Measurements from ENCODE around the gene LRRN2.
"Not testable (repeated sequence)": the region's sequence is repeated elsewhere in the genome, so short reads cannot be mapped to it uniquely, and the experiment has no call there.

Gene LRRN2

DNA sequence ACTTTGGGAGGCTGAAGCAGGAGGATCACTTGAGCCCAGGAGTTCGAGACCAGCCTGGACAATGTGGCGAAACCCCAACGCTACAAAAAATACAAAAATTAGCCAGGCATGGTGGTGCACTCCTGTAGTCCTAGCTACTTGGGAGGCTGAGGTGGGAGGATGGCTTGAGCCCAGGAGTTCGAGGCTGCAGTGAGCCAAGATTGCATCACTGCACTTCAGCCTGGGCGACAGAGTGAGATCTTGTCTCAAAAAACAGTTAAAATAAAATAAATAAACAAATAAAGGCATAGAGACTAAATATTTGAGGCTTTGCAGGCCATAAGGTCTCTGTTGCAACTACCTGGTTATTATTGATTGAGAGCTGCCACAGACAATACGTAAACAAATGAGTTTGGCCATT, 41.9 kb upstream of the LRRN2 start:
- H3K27ac ChIP-seq (ENCODE audit: low read depth, low read length); H3K9me3 ChIP-seq (ENCODE audit: control insufficient read depth, insufficient read depth, low read depth, low read length); H3K9ac ChIP-seq (ENCODE audit: low read length); H3K27me3 ChIP-seq (ENCODE audit: control insufficient read depth, insufficient read depth, low read length); H3K36me3 ChIP-seq (ENCODE audit: control insufficient read depth, insufficient read depth, low read length); H3K4me3 ChIP-seq (ENCODE audit: low read depth, low read length): not testable (repeated sequence)
- H3K4me1 ChIP-seq (ENCODE audit: control insufficient read depth, insufficient read depth, low read length), result peaks cover 21% of the 10 kb centered on the region

DNA sequence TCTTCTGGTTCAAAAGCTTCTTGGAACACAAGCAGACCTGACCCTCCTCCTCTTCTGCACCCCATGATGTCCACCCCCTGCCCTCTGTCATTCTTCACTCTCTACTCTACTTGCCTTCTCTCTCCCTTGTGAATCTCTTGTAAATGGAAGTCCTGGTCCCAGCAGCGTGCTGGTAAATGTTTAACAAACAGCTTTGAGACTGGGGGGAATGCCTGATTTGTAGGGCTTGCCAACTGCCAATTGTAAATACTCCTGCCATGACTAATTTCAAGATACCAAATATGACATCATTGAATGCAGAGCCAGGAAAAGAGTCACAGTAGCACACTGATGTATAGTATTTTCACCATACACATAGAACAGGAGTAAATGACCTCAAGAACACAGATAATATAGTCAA, 40.9 kb upstream of the LRRN2 start:
- no peak overlapping the region for H3K9ac ChIP-seq (ENCODE audit: low read length)
- no peaks in the 10 kb centered on the region for H3K36me3 ChIP-seq (ENCODE audit: control insufficient read depth, insufficient read depth, low read length)
- no peaks in the 10 kb centered on the region for H3K9me3 ChIP-seq (ENCODE audit: control insufficient read depth, insufficient read depth, low read depth, low read length)
- no peak overlapping the region for H3K4me3 ChIP-seq (ENCODE audit: low read depth, low read length)
- H3K27ac ChIP-seq (ENCODE audit: low read depth, low read length), result no peak overlapping the region
- peaks cover 8% of the 10 kb centered on the region; the same call in 1 of the 2 replicates for H3K27me3 ChIP-seq (ENCODE audit: control insufficient read depth, insufficient read depth, low read length)
- peaks cover 20% of the 10 kb centered on the region for H3K4me1 ChIP-seq (ENCODE audit: control insufficient read depth, insufficient read depth, low read length)

DNA sequence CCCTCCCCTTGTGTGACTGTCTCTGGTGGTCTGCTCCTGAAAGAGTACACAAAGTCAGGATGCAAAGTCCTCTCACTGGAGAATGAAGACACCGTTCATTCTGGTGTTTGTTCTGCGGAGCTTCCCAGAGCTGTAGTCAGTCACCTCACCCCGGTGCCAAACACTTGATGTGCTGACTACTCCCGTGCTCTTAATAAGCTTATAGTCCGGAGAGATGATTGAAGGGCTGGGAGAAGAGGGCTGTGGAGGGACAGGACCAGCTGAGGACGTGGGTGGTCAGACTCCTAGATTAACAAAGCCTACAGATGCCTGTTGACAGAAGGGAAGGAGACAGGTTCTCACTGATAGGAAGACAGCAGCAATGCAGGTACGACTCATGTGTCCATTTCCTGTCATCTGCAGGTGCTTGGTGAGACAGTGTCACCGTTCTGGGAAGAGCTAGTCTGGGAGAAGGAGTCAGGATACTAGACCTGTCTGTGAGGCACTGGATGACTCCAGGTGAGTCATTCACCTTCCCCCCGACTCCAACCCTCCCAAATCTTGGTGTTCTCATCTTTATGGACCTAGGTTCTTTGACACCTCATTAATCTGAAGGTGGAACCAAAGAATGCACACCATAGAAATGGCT, 40.4 kb upstream of the LRRN2 start:
- H3K9me3 ChIP-seq (ENCODE audit: control insufficient read depth, insufficient read depth, low read depth, low read length), result no peaks in the 10 kb centered on the region
- peaks cover 19% of the 10 kb centered on the region for H3K4me1 ChIP-seq (ENCODE audit: control insufficient read depth, insufficient read depth, low read length)
- no peak overlapping the region for H3K4me3 ChIP-seq (ENCODE audit: low read depth, low read length)

DNA sequence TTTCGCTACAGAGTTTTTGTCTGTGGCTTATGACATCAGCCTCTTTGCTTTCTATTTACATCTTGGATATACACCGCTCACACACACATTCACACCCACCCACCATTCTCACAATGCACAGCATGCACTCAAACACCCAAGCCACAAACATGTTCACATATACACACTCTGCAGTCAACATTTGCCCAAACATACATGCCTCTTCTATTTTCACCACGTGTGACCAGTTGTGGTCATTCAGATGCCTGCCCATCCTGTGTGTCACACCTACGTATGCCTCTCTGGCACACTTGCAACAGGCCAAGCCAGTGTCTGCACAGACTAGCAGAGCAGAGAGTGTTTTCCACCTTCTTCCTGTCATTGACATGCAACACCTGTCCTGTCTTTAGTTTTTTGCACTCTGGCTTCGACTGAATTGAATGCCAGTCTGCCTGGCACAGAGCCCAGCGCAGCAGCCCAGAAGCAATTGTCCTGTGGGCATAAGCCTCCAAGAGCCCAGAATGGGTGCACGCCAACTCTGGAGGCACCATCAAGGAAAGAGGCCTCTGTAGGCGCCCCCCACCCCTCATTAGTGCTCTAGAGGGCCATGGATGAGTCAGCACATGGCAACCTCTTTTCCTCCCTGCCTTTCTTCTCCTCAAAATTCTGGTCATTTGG, 37.7 kb upstream of the LRRN2 start:
- Histone ChIP-seq H3K4me1 (ENCODE audit: control insufficient read depth, insufficient read depth, low read length) (peaks cover 10% of the 10 kb centered on the region; the same call in 1 of the 2 replicates), H3K36me3 (ENCODE audit: control insufficient read depth, insufficient read depth, low read length) (no peaks in the 10 kb centered on the region), H3K9ac (ENCODE audit: low read length) (no peak overlapping the region), H3K27ac (ENCODE audit: low read depth, low read length) (no peak overlapping the region), H3K9me3 (ENCODE audit: control insufficient read depth, insufficient read depth, low read depth, low read length) (no peaks in the 10 kb centered on the region), H3K4me3 (ENCODE audit: low read depth, low read length) (no peak overlapping the region), H3K27me3 (ENCODE audit: control insufficient read depth, insufficient read depth, low read length) (peaks cover 12% of the 10 kb centered on the region; the same call in 1 of the 2 replicates)

More for the DNA sequence above, 40.4 kb upstream of the LRRN2 start:
- H3K9ac ChIP-seq (ENCODE audit: low read length), result no peak overlapping the region
- H3K27ac ChIP-seq (ENCODE audit: low read depth, low read length), result no peak overlapping the region
- H3K36me3 ChIP-seq (ENCODE audit: control insufficient read depth, insufficient read depth, low read length), result no peaks in the 10 kb centered on the region
- H3K27me3 ChIP-seq (ENCODE audit: control insufficient read depth, insufficient read depth, low read length), result peaks cover 8% of the 10 kb centered on the region; the same call in 1 of the 2 replicates

DNA sequence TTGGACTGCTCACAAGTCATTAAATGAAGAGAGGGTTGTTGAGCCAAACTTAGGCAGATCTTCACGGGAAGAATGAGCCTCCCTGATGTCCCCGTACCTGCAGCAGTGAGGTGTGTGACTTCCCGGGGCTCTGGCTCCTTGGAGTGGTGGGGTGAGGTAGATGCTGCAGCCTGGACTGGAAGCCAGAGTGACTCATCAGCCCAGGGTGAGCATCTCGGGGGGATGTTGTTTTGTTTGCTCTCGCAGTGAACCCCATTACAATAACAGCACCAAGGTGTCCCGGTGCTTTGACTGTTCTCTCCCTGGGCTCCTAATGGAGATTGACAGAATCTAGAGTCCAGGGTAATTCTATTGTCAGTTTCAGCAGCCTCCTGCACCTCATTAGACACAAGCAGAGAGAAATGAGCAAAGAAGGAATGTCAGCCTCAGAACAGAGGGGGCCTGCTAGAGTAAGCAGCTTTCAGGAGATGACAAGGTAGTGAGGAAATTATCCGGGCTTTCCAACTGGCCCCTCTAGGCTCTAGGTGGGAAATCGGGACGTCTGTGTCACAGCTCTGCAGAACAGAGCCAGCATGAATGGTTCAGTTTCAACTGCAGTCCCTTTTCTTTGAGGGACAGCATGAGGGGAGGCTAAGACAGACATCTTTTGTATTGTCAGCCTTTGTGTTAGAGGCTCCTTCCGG, 36.0 kb upstream of the LRRN2 start:
- H3K27me3 ChIP-seq (ENCODE audit: control insufficient read depth, insufficient read depth, low read length), result peaks cover 28% of the 10 kb centered on the region; the same call in 1 of the 2 replicates
- H3K4me3 ChIP-seq (ENCODE audit: low read depth, low read length), result no peak overlapping the region
- H3K4me1 ChIP-seq (ENCODE audit: control insufficient read depth, insufficient read depth, low read length), result peaks cover 10% of the 10 kb centered on the region; the same call in 1 of the 2 replicates
- no peak overlapping the region for H3K9ac ChIP-seq (ENCODE audit: low read length)
- H3K9me3 ChIP-seq (ENCODE audit: control insufficient read depth, insufficient read depth, low read depth, low read length), result no peaks in the 10 kb centered on the region
- H3K36me3 ChIP-seq (ENCODE audit: control insufficient read depth, insufficient read depth, low read length), result no peaks in the 10 kb centered on the region
- no peak overlapping the region for H3K27ac ChIP-seq (ENCODE audit: low read depth, low read length)

DNA sequence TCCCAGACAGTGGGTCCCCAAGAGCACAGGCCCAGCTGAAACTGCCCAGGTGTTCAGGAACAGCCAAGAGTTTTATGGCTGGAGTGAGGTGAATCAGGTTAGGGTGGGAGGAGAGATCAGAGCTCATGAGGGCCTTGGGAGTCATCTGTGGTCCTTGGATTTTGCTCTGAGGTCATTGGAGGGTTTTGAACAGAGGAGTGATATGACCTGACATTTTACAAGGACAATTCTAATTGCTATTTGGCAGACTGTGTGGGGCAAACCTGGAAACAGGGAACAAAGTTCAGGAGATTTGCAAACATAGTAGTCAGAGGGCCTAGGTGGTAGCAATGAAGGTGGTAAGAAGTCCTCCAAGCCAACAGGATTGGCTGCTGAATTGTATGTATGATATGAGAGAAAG, 31.1 kb upstream of the LRRN2 start:
- no peaks in the 10 kb centered on the region for H3K36me3 ChIP-seq (ENCODE audit: control insufficient read depth, insufficient read depth, low read length)

DNA sequence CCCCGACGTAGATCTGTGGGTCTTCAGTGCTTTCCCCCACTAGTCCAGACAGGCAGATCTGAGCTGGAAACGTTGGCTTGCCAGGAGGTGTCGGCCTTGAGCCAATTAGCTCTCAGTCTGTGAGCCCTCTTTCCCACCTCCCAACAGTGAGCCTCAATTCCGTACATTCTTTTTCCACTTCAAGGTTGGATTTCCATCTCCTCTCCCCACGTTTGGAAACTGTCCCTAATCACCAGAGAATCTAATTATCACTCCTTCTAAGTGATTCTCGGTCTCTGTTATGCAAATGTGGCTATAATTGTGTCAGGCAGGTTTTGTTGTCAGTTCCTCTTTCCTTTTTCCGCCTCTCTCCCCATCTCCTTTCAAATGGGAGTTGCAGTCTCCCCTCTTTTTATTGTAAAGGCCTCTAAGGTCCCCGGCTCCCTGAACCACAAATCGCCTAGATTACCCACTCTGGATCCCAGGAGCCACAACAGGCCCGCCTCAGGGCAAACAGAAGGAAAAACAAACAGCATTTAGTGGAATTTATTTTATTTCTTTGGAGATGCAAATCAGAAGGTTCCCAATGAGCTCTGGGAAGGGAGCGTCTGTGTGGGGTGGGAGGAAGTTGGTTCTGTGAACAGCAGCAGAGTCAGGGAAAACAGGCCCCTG, 29.4 kb upstream of the LRRN2 start:
- Histone ChIP-seq H3K36me3 (ENCODE audit: control insufficient read depth, insufficient read depth, low read length) (no peaks in the 10 kb centered on the region), H3K4me3 (ENCODE audit: low read depth, low read length) (peak overlapping the region; percentile 42), H3K9ac (ENCODE audit: low read length) (peak overlapping the region; percentile 72), H3K4me1 (ENCODE audit: control insufficient read depth, insufficient read depth, low read length) (peaks cover 57% of the 10 kb centered on the region), H3K9me3 (ENCODE audit: control insufficient read depth, insufficient read depth, low read depth, low read length) (no peaks in the 10 kb centered on the region), H3K27me3 (ENCODE audit: control insufficient read depth, insufficient read depth, low read length) (peaks cover 61% of the 10 kb centered on the region), H3K27ac (ENCODE audit: low read depth, low read length) (peak overlapping the region; percentile 52; the same call in 1 of the 2 replicates)

More for the DNA sequence above, 31.1 kb upstream of the LRRN2 start:
- H3K4me3 ChIP-seq (ENCODE audit: low read depth, low read length), result no peak overlapping the region
- no peak overlapping the region for H3K27ac ChIP-seq (ENCODE audit: low read depth, low read length)
- H3K4me1 ChIP-seq (ENCODE audit: control insufficient read depth, insufficient read depth, low read length), result peaks cover 50% of the 10 kb centered on the region
- peaks cover 55% of the 10 kb centered on the region for H3K27me3 ChIP-seq (ENCODE audit: control insufficient read depth, insufficient read depth, low read length)
- no peak overlapping the region for H3K9ac ChIP-seq (ENCODE audit: low read length)
- no peaks in the 10 kb centered on the region for H3K9me3 ChIP-seq (ENCODE audit: control insufficient read depth, insufficient read depth, low read depth, low read length)

DNA sequence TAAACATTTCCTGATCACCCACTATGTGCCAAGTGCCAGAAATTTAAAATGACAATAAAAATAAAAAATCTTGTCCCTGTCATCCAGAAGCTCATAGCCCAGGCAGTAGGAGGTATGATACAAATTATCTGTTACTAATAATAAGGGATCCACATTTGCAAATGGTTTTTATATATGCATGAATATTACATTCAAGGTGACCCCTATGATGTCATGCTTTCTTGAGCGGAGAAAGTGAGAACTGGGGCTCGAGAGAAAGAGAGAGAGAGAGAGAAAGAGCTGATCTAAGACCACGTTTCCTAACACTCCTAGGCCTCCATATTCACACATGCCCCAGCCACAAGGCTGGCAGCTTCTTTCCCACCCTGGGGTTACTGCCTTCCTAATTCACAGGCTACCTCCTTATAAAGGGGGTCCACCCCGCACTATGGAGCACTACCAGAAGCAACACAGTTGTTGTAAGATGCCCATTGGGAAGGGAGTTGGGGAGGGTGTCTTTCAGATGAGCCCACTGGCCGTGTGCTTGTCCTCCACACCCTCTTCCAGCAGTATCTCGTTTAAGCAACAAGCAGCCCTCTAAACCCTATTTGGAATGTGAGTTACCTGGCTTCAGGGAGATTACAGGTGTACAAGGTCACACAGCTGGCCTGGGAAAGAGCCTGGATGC, 28.8 kb upstream of the LRRN2 start:
- H3K9ac ChIP-seq (ENCODE audit: low read length), result peak overlapping the region; percentile 72
- peak overlapping the region; percentile 42 for H3K4me3 ChIP-seq (ENCODE audit: low read depth, low read length)
- H3K36me3 ChIP-seq (ENCODE audit: control insufficient read depth, insufficient read depth, low read length), result no peaks in the 10 kb centered on the region
- H3K27me3 ChIP-seq (ENCODE audit: control insufficient read depth, insufficient read depth, low read length), result peaks cover 67% of the 10 kb centered on the region
- H3K4me1 ChIP-seq (ENCODE audit: control insufficient read depth, insufficient read depth, low read length), result peaks cover 63% of the 10 kb centered on the region
- peak overlapping the region; percentile 42; the same call in 1 of the 2 replicates for H3K27ac ChIP-seq (ENCODE audit: low read depth, low read length)
- no peaks in the 10 kb centered on the region for H3K9me3 ChIP-seq (ENCODE audit: control insufficient read depth, insufficient read depth, low read depth, low read length)

DNA sequence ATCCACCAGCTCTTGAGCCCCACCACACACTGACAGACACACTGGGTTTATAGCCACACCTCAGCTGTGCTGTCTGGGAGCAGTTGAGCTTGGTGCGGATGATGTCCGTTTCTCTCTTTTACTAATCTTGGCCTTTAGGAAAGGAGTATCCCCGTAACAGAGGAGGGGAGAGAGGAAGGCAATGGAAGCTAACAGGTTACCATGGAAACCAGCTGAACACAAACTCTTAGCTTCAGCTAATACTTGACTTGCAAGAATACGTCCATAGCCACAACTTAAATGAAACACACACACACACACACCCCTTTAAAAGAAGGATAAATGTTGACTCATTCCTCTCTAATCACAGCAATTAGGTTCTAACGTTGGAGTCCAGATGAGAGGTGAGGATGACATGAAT, 28.0 kb upstream of the LRRN2 start:
- H3K9ac ChIP-seq (ENCODE audit: low read length), result peak overlapping the region; percentile 2
- no peak overlapping the region for H3K4me3 ChIP-seq (ENCODE audit: low read depth, low read length)
- no peaks in the 10 kb centered on the region for H3K36me3 ChIP-seq (ENCODE audit: control insufficient read depth, insufficient read depth, low read length)
- H3K27me3 ChIP-seq (ENCODE audit: control insufficient read depth, insufficient read depth, low read length), result peaks cover 74% of the 10 kb centered on the region
- H3K4me1 ChIP-seq (ENCODE audit: control insufficient read depth, insufficient read depth, low read length), result peaks cover 71% of the 10 kb centered on the region
- H3K27ac ChIP-seq (ENCODE audit: low read depth, low read length), result no peak overlapping the region
- H3K9me3 ChIP-seq (ENCODE audit: control insufficient read depth, insufficient read depth, low read depth, low read length), result no peaks in the 10 kb centered on the region

DNA sequence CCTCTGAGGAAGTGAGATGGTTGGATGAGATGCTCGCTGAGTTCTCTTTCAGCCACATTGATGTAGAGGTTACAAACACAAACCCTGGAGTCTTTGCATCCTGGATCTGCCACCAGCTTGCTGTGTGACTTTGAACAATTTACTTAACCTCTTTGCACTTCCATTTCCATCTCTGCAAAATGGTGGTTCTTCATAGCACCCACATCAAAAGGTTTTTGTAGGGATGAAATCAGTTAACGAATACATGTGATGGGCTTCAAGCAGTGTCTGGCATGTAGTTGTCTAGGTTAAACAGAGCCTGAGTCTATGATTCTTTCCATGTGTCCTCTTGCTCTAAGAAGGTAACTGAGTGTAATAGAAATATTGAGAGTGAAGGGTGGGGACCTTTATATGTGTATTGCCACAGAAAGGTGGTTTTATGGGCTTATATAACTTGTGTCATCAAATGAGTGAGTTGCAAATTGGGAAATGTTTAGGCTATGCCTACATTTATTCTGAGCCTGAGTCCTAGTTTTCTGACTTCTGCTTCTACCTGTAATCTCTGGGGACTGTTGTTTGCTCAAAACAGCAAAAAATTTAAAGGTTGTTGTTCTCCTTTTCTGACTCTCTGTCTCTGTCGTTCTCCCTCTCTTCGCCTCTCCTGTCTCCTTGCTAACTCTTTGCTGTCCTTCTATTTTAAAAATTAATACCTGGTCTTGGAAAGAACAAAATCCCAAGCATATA, 27.3 kb upstream of the LRRN2 start:
- no peaks in the 10 kb centered on the region for H3K36me3 ChIP-seq (ENCODE audit: control insufficient read depth, insufficient read depth, low read length)
- no peak overlapping the region for H3K4me3 ChIP-seq (ENCODE audit: low read depth, low read length)
- peaks cover 76% of the 10 kb centered on the region for H3K4me1 ChIP-seq (ENCODE audit: control insufficient read depth, insufficient read depth, low read length)
- peaks cover 71% of the 10 kb centered on the region for H3K27me3 ChIP-seq (ENCODE audit: control insufficient read depth, insufficient read depth, low read length)
- no peaks in the 10 kb centered on the region for H3K9me3 ChIP-seq (ENCODE audit: control insufficient read depth, insufficient read depth, low read depth, low read length)
- no peak overlapping the region for H3K9ac ChIP-seq (ENCODE audit: low read length)
- H3K27ac ChIP-seq (ENCODE audit: low read depth, low read length), result no peak overlapping the region
